AG04450 (cell line): Measurements from ENCODE around the gene EEF1G. TPM values are rescaled to one million over a fixed set of nuclear protein-coding genes. Genes with fewer than 3 reads are reported as not detected.

Experiments used
- CTCF ChIA-PET: fragments of 300-600, 350-600 bp; formaldehyde crosslinking; extraction: SDS; loops from one replicate; lab custom pipeline; 2022; ENCODE audit warnings: antibody characterized with exemption, inconsistent platforms; lab: Charles Lee
- POLR2A ChIA-PET: fragments of 350-600 bp; formaldehyde crosslinking; extraction: SDS; loops from one replicate; lab custom pipeline; 2021; ENCODE audit warnings: antibody characterized with exemption, inconsistent platforms; lab: Yijun Ruan, JAX
- DNase-seq: peaks from one replicate; pipeline ENCODE4 v3.0.0-alpha.2; 2011; ENCODE audit warnings: low read depth, low spot score
- H3K27ac ChIP-seq: one replicate; pipeline ENCODE4 v1.5.1; 2012; ENCODE audit warnings: low read depth, low read length, control low read depth
- H3K27me3 ChIP-seq: one replicate; pipeline ENCODE4 v1.6.0; 2012; ENCODE audit warnings: low read length; ENCODE audit not compliant: control insufficient read depth, insufficient read depth
- H3K4me3 ChIP-seq: 2 replicates; pipeline ENCODE4 v1.5.1; 2011; ENCODE audit warnings: mild to moderate bottlenecking, low read depth, low read length, control low read depth
- H3K9me3 ChIP-seq: 2 replicates; pipeline ENCODE4 v1.5.1; 2012; ENCODE audit warnings: low read length; ENCODE audit not compliant: control insufficient read depth, insufficient read depth
- polyA plus RNA-seq: library from polyadenylated mRNA; depleted of rRNA; stranded (reverse); fragments of >200 nt; gene quantifications from 2 replicates; pipeline ENCODE4 v1.2.3, GENCODE V29; 2011
- TF ChIP-seq, protein P1 (sequence below): IDR thresholded peaks from 2 replicates; pipeline ENCODE4 v1.5.1; 2011; ENCODE audit warnings: low read depth, low read length, control low read depth, inconsistent platforms

The EEF1G gene
- polyA plus RNA-seq, 1 experiment = 2,186 TPM

DNA sequence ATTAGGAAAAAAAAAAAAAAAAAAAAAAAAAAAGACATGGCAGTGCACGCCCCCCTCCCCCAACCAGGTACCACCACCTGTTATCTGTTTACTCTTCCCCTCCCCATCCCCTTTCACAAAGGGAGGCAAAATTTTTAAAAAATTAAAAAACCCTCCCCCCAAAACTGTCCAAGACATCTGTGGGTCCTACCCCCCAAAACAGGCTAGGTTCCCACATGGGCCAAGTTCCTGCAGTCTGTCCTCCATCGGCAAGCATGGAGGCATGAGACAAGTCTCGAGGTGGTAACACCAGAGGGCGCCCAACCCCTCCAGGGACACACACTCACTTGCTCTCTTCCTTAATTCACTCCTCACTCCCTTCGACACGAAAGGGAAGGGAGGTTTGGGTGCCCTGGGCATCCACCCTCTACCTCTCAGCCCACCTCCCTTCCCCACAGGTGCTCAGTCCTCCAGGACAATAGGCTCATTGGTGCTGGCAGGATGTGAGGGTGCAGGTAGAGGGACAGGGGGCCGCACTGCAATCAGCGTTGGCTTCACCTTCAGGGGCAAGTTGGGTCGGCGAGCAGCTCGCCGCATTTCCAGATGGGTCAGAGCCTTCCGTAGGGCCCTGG, 19.8 kb upstream of the EEF1G start:
- Histone ChIP-seq H3K9me3 (no peaks in the 10 kb centered on the region; the same call in 1 of the 2 replicates), H3K27me3 (no peaks in the 10 kb centered on the region), H3K27ac (no peak overlapping the region), H3K4me3 (no peak overlapping the region)
- DNase-seq = peak; percentile 33
- TF ChIP-seq, protein P1, sequence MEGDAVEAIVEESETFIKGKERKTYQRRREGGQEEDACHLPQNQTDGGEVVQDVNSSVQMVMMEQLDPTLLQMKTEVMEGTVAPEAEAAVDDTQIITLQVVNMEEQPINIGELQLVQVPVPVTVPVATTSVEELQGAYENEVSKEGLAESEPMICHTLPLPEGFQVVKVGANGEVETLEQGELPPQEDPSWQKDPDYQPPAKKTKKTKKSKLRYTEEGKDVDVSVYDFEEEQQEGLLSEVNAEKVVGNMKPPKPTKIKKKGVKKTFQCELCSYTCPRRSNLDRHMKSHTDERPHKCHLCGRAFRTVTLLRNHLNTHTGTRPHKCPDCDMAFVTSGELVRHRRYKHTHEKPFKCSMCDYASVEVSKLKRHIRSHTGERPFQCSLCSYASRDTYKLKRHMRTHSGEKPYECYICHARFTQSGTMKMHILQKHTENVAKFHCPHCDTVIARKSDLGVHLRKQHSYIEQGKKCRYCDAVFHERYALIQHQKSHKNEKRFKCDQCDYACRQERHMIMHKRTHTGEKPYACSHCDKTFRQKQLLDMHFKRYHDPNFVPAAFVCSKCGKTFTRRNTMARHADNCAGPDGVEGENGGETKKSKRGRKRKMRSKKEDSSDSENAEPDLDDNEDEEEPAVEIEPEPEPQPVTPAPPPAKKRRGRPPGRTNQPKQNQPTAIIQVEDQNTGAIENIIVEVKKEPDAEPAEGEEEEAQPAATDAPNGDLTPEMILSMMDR = peak; percentile 68
- POLR2A ChIA-PET = interaction anchor here (1.2 to 2.6 kb wide), 2 partner anchors 8 to 20 kb away, joined by 3 to 38 read pairs; partner anchors contain the start of genes EEF1G and MTA2
- CTCF ChIA-PET = interaction anchor here (0.6 to 3.9 kb wide), 8 partner anchors 18 to 199 kb away, joined by 3 to 14 read pairs (median 6); partner anchors contain the start of gene B3GAT3

DNA sequence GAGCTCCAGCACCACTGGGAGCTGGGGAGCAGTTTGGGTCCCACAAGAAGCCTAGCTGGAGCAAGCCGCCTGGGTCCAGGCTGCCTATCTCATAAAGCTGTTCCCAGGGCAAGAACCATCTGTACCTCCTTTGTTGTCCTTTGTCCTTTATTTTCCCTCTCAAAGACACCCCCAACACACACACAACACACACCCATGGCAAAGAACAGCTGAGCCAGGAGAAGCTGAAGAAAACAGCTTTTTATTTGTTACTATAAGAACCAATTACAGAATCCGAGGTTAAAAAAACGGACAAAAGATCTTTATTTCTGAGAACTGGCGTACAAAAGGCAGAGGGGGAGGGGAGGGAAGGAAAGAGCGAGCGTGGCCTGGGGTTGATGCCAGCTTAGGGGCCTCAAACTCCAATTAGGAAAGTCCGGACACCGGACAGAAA, 19.3 kb upstream of the EEF1G start:
- peak overlapping the region; percentile 11 for H3K27ac ChIP-seq
- CTCF ChIA-PET = interaction anchor here (0.6 to 3.9 kb wide), 10 partner anchors 18 to 199 kb away, joined by 3 to 14 read pairs (median 6); partner anchors contain the start of gene B3GAT3

DNA sequence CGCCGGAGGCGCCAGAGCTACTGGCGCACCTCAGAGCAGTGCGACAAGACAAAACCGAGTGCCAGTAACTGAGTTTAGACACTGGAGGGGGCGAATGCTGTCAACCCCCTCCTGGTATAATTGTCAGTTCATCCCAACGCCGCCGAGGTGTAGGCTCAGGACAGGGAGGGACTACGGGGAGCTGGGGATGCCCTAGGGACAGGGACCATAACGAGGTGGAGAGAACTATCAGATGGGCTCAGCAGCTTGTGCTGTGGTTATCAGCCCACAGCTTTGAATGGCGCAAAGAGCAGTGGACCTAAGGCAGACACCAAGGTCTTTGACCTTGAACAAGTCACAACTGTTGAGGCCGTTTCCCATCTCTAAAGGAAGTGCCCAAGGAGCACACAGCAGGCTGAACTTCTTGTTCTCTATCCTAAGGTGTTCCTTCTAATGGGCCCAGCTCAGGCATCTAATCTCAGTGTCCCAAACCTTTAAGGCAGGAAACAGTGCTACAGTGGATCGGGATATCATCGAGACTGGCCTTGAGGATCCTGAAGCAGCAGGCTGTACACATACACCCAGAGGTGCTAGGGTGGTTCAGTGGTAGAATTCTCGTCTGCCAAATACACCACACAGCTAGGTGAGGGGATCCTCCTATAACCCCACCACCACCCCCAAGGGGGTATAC, 18.6 kb upstream of the EEF1G start:
- no peaks in the 10 kb centered on the region; the same call in 1 of the 2 replicates for H3K9me3 ChIP-seq
- DNase-seq = no peak
- ChIA-PET CTCF (interaction anchor here (0.6 to 3.9 kb wide), 12 partner anchors 8 to 198 kb away, joined by 3 to 14 read pairs (median 6); partner anchors contain the start of gene B3GAT3), POLR2A (interaction anchor here (1.0 to 2.6 kb wide), 20 partner anchors 9 to 249 kb away, joined by 3 to 67 read pairs (median 7); partner anchors contain the start of genes AHNAK, B3GAT3, C11orf98 and CSKMT)
- peak overlapping the region; percentile 80 for H3K27ac ChIP-seq
- H3K4me3 ChIP-seq = peak overlapping the region; percentile 68
- TF ChIP-seq, protein P1 = no peak
- H3K27me3 ChIP-seq = no peaks in the 10 kb centered on the region

More for the DNA sequence above, 19.3 kb upstream of the EEF1G start:
- Histone ChIP-seq H3K9me3 (no peaks in the 10 kb centered on the region; the same call in 1 of the 2 replicates), H3K27me3 (no peaks in the 10 kb centered on the region), H3K4me3 (no peak overlapping the region)
- DNase-seq = no peak
- TF ChIP-seq, protein P1 = no peak
- POLR2A ChIA-PET = interaction anchor here (1.8 to 2.6 kb wide), 4 partner anchors 8 to 78 kb away, joined by 6 to 67 read pairs (median 35); partner anchors contain the start of genes C11orf98, CSKMT, EEF1G and LBHD1

DNA sequence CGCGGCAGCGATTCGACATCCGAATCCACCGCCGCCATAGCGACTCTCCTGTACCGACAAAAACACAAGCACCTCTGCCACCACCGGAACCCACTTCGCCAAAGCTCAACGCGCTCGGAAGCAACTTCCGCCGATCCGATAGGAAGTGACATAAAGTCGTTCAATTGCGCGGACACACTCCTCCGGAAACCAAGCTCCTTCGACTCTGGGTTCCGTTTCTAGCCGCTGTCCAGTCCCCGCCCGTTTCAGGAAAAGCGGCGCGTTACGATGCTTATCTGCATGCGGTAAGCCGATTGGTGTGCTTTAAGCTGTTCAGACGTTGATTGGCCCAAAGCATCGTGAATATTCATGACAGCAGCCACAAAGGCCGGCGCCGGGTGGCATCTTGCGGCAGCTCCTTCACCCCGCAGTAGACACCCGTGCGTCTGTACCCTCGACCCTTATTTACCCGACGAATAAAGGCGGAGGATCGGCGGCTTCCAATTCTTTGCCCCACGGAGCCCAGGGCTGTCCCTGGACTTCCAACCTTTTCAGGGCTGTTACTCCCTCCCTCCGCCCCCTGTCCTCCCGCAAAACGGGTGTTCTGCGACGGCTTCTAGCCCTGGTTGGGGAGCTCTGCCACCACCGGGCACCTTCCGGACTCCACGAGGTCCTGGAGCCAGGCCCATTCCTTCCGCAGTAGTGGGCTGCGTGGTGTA, 17.9 kb upstream of the EEF1G start, which contains the start of gene TUT1:
Gene TUT1 (minus strand): TSS at position 76 of the 698 bp plus-strand sequence. CDS start 38 bp downstream, at position 38.
- H3K9me3 ChIP-seq = no peaks in the 10 kb centered on the region; the same call in 1 of the 2 replicates
- ChIA-PET POLR2A (interaction anchor here (0.5 to 2.6 kb wide), 29 partner anchors 7 to 1217 kb away, joined by 3 to 67 read pairs (median 6); partner anchors contain the start of genes AHNAK, B3GAT3, C11orf98 and CSKMT), CTCF (interaction anchor here (0.7 to 3.9 kb wide), 10 partner anchors 9 to 210 kb away, joined by 3 to 14 read pairs (median 7); partner anchors contain the start of gene B3GAT3)
- TF ChIP-seq, protein P1 = no peak
- peak within 1 kb of the TSS; percentile 87 for H3K27ac ChIP-seq
- H3K4me3 ChIP-seq = peak within 1 kb of the TSS; percentile 68
- H3K27me3 ChIP-seq = no peaks in the 10 kb centered on the region
- DNase-seq = peak; percentile 97
